WI38 (cell line): ENCODE data around the gene LIX1L.

Experiments used
- H3K4me3 ChIP-seq: 2 replicates; pipeline ENCODE4 v1.5.1; 2011; ENCODE audit warnings: low read depth, mild to moderate bottlenecking, control low read depth, low read length
- CTCF ChIP-seq: IDR thresholded peaks from 2 replicates; pipeline ENCODE4 v1.5.1; 2012; ENCODE audit warnings: low read depth, mild to moderate bottlenecking, control low read depth, low read length

Gene LIX1L

DNA sequence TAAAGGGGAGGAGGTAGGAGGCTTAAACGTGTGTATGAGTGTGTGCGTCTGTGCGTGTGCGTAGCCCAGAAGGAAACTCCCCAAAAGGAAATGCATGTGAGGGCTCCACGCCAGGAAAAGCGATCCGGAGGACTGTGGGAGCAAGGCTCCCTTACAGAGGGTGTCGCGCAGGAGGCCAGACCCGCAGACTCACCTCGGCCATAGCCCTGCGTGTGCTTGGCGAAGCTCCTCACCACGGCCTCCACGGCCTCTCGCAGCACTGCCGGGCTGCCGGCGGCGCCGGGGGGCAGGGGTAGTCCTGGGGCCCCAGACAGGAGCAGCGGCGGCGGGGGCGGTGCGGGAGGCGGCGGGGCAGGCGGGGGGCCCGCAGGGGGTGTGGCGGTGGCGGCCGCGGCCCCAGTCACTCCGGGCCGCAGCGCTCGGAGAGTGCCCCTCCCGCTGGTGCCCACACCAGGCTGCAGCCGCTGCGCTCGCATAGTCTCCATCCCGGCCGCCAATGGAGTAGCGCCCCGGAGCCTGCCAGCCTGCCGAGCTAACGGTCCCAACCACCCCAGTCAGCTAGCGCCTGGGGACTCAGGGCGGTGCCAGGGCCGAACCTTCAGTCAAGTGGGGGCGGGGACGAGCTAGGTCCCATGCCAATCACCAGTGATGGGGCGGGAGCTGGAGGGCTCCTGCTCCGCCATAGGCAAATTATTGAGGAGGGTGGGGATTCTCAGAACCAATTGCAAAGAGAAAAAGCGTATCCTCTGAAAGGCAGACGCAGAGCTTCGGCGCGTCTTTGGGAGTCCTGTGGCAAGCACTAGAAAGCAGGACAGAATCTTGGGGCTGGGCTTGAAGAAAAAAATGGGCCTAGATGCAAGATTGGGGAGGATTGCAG is at the start of gene LIX1L:
TSS of gene LIX1L (minus strand) at position 575 of the 877 bp plus-strand sequence. CDS start at position 485, 90 bp downstream.
- no peak for TF ChIP-seq CTCF

GRCh38 chr1:146001709-146002108 is 43.9 kb upstream of the LIX1L start:
- no peak overlapping the region for H3K4me3 ChIP-seq
- no peak for TF ChIP-seq CTCF

More for the DNA sequence above, at the start of gene LIX1L:
- H3K4me3 ChIP-seq = peak within 1 kb of the TSS; percentile 80

DNA sequence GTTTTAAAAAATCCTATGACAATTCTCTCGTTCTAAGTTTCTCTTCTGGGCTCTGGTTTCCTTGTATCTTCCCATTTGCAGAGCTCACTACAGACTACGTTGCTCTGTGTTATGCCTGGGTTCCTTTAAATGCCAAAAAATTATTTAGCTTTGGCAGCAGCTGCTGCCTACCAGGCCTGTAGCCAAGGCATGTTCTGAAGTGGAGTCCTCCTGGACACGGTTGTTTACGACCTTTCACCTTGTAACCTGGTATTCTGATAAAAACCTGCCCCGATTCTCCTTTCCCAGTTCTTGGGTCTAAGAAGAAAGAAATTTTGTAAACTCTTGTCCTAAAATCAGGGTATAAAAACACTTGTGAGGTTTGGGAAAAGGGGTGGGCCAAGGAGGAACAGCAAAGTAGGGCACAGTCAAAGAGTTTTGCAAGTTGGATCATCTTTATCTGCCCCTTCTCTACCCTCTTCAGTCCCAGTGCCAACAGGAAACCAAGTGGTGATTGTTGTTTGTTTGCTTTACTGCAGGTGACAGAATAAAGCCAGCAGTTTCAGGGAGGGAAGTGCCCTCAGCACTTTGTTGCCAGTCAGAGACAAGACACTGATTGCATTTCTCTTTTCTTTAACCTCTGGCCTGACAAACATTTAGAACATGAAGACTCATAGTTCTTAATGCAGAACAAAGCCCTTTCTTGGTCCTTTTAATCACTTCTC is 41.7 kb upstream of the LIX1L start:
- no peak overlapping the region for H3K4me3 ChIP-seq
- TF ChIP-seq CTCF = no peak

GRCh38 chr1:145997718-145998023 is 39.9 kb upstream of the LIX1L start:
- no peak for TF ChIP-seq CTCF
- no peak overlapping the region for H3K4me3 ChIP-seq

GRCh38 chr1:145997016-145997717 is 39.4 kb upstream of the LIX1L start:
- TF ChIP-seq CTCF = no peak
- peak overlapping the region; percentile 100 for H3K4me3 ChIP-seq

DNA sequence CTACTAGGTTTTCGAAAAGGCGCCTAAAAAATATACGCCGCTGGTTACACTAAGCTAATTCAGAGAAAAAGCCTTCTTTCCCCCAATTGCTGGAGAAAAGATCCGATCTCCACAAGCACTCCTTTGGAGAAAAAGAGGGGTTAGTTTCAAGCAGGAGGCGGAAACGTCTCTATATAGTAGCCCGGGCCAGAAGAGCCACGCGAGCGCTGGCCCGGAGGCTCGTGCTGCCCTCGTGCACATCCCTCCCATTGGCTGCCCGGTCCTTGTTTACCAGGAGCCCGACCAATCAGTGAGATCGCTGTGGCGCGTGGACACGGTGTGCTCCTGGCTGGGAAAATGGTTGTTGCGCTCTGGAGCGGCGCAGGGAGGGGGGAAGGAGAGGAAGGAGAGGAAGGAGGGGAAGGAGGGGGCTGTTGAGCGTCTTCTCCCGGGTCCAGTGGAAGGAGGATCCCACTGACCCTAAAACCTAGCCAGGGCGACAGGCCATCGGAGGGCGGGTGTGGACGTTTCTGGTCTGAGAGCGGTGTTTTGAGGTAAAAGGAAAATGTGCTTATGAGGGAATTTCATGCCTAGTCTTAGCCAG is 38.7 kb upstream of the LIX1L start, which contains the start of gene TXNIP:
TSS of gene TXNIP (minus strand) at position 147 of the 583 bp plus-strand sequence. CDS start 313 bp downstream, outside the sequence.
- TF ChIP-seq CTCF = no peak
- peak within 1 kb of the TSS; percentile 100 for H3K4me3 ChIP-seq
